Measurements from ENCODE around the gene APIP.
"Not testable (repeated sequence)": the region's sequence is repeated elsewhere in the genome, so short reads cannot be mapped to it uniquely, and the experiment has no call there.

The APIP gene

DNA sequence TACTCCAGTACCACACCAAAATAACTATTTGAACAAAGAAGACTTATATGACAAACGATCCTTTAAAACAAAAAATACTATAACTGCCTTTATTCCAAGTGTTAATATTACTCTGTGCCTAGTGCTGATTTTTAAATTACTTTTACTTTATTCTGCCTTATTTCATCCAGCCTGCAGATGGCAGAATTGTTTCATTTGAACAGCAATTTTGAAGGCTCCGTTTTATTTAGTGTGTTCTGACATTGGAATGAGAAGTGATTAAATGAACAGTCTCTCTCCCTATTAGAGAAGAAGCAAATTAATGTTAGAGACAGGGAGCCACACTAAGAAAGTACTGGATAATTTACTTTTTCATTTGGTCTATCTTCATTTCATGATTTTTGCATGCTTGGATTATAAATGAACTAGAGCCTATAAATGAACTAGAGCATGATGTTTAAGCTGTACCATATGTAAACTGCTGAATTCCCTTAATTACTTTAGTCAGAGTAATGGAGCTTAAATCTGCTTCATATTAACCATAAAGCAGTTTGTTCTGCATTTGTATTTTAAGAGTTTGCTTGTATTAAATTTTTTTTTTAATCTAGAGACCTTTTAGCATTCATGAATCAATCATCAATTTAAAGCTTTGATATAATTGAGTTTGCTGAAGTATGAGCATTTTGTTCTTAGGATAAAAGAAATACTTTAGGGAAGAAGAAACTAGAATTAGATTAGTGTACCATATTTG, 10.1 kb upstream of the APIP start:
- DNase-seq (ENCODE audit: low read depth in 3 of 3) = peak in 1 of 3 experiments; percentile 2

DNA sequence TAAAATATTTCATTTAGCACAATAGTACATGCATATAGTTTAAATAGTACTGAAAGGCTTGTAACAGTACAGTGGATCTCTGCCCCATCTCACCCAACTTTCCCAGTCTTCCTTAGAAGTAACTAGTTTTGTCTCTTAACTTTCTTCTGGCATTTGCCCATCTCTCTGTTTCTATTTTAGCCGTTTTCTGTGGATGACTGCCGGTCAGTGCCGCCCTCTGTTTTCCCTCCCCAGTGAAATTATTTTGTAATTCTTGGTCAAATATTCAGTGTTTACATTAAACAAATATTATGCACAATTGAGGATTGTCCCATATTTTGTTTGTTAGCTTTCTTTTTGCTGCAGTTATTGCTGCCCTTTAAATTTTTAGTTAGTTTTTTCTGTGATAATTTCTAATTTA, 8.5 kb upstream of the APIP start:
- no peak for DNase-seq (ENCODE audit: low read depth in 3 of 3)

DNA sequence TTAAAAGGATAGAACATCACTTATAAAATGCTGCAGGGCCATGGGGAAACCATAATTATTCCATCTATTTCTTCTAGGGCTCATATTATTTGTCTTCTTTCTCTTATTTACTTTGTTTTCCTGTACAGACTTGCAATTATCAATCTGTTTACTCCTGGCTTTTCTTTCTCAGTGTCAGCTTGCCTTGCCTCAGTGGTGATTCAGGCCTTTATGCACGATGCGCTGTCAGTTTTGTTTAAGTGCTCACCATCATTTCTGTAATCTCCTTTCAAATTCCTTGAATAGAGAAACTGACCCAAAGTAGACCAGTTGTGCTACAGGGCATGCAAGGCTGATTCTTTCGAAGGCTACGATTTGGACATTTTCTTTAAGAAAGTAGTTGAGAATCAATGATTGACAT, 5.0 kb upstream of the APIP start:
- DNase-seq (ENCODE audit: low read depth in 3 of 3) = no peak

DNA sequence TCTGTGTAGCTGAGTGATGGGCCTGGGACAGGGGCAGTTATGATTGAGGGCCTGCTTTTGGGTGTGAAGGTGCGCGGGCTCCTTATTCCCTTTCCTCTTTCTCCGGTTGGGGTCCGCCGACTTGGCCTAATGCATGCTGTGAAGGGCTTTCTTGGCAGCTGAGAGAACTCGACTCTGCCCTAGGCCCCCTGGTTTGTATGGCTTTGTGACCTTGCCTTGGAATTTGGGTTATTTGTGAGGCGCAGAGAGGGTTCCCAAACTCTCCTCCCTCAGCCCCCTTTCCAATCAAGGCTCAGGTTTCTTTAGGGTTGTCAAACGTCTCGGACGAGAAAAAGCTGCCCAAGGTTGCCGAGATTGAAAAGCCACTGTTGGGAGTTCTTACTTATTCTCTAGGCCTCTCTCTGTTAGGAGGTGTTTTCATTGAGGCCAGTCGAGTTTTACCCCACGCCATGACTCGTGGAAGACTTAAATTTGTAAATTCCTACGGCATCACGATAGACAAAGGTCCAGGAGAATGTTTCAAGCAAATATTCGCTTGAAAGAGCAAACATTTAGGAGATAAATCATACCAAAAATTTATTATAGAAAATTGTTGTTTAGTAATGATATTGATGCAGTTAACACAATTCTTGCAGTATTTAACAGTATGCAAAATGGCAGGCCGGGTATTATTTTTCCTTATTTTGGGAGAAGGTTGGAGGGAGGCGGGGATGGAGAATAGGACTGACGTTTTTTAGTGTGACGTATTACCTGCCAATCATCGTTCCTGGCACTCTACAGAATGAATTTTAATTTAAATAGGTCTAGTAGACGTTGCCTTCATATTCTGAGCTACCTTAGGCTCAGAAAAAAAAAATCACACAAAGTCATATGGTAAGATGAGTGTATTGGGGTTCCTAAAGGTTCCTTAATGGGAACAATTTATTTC, 928 bp upstream of the APIP start:
- DNase-seq (ENCODE audit: low read depth in 3 of 3) = no peak

DNA sequence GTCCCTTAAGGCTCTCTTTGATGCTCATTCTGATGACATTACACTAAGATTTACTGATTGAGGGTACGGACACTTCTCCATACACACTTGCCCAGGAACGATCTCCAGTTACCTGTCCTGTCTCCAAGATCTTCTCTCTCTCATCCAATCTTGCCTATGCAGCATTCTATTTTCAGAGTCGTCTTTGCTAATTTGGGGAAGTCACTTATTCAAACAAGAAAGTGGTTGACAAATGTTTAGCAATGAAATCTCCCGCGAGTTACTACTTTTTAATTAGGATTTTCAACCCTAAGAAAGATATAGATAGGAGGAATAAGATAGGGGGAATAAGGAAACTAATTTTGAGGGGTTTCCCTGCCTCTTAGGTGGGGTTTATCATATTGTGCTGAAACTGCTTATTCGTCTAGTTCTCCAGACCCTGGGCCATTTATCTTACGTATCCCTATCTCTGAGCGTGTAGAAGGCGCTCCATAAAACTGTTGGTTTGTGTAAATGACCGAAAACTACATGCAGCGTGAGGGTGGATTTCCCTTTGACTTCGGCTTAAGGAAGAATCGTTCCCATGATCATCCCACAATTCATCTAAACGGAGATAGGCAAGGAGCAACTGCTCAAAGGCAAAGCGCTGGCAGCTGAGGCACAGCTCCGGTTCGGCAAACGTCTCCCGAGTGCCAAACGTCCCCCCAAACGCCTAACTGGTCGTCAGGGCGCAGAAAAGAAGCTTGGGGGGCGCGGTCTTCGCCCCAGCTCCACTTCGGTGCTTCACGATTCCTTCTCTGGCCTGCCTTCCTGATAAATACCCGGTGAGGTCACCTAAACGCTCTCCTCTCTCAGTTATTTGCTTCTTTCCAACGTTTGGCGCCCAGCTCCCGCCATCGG, 804 bp downstream of the APIP start:
- DNase-seq (ENCODE audit: low read depth in 3 of 3) = no peak

DNA sequence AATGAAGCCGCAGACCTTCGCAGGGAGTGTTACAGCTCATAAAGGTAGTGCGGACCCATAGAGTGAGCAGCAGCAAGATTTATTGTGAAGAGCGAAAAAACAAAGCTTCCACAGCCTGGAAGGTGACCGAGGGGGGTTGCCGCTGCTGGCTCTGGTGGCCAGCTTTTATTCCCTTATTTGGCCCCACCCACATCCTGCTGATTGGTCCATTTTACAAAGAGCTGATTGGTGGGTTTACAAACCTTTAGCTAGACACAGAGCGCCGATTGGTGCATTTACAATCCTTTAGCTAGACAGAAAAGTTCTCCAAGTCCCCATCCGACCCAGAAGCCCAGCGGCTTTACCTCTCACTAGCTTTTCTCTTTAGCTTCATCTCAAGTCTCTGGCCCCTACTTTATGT, 2.6 kb downstream of the APIP start:
- not testable (repeated sequence) for DNase-seq (ENCODE audit: low read depth in 3 of 3)

DNA sequence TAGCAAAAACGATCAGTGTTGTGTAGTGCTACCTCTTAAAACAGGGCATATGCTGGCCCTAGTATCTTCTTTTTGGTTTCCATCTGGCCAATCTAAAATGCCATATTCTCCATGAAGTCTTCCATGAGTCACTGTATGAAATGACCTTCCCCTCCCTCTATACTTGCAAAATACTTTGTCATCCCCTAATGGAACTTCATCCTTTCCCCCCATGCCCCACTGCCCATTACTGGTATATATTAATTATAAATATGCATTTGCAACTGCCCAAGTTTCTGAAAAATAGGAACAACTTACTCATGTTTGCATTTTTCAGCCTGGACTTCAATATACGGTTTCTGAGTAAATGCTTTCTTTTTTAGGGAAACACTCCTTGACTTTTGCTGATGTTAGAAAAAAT, 4.5 kb downstream of the APIP start:
- no peak for DNase-seq (ENCODE audit: low read depth in 3 of 3)

DNA sequence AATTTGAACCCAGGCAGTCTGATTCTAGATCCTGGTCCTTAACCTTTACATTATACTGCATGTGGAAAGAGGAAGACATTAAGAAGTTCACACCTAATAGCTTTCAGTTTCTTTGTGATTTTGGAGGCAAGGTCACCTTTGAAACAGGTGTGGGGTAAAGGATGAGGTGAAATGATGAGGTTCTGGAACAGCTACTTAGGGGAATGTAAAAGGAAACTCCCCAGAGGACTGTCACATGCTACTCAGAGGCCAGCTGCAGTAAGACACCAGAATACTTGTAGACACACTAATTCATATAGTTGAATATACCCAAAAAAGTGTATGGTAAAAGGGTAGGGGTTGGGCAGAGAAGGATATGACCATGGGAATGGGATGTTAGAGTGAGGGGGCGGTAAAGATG, 5.4 kb downstream of the APIP start:
- no peak for DNase-seq (ENCODE audit: low read depth in 3 of 3)

DNA sequence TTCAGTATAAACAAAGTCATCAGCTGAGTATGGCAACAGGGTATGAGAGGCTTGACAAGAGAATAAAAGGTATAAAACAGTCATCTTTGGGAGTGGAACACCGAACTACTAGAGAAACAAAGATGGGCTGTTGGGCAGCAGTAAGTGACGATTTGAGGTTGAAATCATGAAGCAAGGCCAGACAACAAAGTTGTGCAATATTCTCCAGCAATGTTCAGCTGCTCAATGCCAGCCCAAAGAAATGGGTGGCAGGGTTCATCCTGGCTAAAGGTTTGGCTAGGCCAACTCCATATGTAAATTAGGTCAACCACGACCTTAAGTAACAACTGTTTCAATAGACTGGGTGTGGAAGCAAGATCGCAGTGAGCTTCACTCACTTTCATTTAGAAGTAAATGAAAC, 6.2 kb downstream of the APIP start:
- no peak for DNase-seq (ENCODE audit: low read depth in 3 of 3)

DNA sequence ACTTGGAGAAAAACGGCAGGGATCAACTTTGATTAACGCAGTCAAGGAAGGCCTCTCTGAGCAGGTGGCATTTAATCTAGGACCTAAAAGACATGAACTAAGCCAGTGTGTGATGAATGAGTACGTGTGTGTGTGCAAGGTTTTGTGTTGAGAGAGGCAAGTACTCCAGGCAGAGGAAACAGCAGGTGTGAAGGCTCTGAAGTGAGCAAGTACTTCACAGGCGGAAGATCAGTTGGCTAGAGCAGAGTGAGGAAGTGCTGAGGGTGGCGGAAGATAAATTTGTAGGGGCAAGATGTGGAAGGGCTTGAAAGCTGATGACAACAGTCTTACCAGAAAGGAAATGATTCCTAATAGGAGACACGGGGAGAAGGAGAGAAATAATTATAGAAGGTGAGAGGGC, 6.8 kb downstream of the APIP start:
- DNase-seq (ENCODE audit: low read depth in 3 of 3) = no peak

DNA sequence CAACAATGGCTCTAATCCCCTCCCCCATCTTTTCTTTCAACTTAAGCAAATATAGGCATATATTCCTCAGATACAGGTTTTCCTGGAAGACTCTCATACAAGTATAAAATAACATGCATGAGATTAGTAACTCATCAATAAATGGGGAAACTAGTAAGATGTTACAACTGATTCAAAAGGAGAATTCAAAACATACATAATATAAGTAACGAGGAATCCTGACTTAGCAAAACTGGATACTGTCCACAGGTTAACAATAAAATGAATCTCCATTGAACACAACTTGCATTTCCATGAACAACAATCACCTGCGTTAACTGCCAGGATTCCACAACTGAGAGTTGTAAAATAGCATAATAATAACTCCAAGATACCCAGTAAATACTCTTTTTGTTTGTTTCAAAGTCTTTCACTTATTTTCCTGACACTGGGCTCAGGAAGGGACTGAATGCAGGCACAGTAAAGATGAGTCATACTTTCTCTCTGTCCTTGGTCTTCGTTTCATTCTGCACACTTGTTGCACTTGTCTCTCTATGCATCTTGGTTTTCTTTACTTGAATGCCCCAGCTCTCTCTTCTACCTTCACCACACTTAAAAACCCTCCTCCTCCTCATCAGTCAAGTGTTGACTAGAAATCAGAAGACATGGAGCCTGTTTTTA, 8.1 kb downstream of the APIP start:
- DNase-seq (ENCODE audit: low read depth in 3 of 3) = no peak

DNA sequence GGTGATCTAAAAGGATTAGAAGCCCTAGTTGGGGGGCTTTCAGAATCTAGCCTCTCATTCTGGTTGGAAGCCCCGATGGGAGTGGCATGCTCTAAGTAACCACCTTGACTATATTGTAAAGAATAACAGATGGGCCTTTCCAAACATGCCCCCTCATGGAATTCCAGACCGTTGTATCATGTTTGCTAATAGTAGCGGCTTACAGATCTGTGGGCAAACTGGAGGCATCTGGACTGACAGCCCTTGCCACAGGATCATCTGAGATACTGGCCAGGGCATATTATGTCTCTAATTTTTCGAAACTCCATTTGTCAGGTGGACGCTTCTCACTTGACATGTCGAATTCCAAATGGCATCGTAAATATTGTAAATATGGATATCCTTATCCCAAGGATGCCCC, 10.5 kb downstream of the APIP start:
- DNase-seq (ENCODE audit: low read depth in 3 of 3) = no peak

DNA sequence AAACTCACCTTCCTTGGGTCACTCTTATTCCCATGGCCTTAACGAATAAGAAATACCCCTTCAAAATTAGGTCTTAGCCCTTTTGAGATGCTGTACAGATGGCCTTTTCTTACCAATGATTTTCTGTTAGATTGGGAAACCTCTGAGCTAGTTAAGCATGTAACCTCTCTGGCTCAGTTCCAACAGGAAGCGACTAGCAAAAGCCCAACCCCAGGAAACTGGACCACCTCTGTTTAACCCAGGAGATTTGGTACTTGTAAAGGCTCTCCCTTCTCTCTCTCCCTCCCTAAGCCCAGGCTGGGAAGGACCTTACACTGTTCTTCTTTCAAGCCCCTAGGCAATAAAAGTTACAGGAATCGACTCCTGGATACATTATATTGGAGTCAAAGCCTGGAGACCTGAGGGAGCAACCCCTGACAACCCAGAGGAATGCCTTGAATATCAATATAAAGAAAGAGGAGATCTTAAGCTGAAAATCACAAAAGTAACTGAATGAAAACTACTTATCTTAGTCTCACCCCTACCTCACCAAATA, 11.7 kb downstream of the APIP start:
- no peak for DNase-seq (ENCODE audit: low read depth in 3 of 3)

DNA sequence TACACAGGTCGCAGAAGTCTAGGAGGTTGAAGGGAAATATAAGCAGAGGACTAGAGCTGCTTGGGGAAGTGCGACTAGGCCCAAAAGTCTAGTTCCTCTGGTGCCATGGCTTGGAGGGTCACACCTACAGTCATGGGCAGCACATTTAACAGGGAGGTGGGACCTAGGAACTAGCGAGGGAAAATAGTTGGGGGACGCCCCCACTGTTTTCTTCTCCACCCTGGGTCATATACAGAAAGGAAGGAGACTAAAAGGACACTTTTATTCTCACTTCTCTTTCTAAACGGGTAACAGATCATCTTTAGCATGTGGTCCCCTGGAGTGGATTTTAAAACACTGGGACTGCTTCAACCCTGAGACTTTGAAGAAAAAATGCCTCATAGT, 16.6 kb downstream of the APIP start:
- DNase-seq (ENCODE audit: low read depth in 3 of 3) = no peak

DNA sequence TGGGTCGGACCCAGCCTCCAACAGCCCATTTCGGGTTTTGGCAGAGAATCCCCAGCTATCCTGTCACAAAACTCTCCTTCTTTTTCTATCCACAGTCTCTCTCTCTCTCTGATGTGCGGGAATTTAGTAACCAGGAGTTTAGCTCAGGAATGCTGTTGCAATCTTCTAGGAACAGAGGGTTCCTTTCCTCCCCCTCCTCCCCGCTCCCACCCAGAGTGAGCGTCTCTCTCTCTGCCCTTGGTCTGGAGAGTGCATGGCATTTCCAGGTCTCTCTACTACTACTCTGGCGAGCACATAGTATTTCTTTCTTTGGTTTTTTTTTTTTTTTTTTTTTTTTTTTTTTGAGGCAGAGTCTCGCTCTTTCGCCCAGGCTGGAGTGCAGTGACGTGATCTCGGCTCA, 17.7 kb downstream of the APIP start:
- DNase-seq (ENCODE audit: low read depth in 3 of 3) = no peak

DNA sequence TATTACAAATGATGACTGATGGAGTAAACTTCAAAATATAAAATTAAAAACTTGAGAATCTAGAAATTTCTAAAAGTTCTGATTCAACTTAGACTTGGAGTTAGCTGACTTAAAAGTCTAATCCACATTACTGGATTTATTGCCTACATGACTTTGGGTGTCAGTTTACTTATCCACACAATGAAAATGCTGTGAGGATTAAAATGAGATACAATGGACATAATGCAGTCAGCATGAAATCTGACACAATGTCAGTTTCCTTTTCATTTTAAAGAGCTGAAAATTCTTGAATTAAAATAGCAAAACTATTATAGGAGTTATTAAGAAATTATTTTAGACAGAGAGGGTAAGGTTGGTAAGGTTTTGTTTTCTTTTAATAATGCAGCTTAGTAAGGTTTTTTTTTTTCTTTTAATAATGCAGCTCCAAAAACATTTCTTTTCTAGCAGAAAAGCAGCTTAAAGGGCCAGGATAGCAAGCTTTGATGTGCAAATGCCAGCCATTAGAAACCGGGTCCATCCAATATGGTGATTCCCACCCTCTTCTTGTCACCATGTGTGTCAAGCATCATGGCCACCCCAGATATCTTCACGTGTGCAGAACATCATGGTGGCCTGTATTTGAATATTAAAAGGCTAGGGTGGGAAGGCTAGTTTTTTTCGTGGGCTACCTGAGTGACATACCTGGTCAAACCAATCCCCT, 18.9 kb downstream of the APIP start:
- DNase-seq (ENCODE audit: low read depth in 3 of 3) = no peak

DNA sequence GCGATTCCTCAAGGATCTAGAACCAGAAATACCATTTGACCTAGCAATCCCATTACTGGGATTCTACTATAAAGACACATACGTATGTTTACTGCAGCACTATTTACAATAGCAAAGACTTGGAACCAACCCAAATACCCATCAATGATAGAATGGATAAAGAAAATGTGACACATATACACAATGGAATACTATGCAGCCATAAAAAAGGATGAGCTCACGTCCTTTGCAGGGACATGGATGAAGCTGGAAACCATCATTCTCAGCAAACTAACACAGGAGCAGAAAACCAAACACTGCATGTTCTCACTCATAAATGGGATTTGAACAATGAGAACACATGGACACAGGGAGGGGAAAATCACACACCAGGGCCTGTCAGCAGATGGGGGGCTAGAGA, 20.0 kb downstream of the APIP start:
- not testable (repeated sequence) for DNase-seq (ENCODE audit: low read depth in 3 of 3)

DNA sequence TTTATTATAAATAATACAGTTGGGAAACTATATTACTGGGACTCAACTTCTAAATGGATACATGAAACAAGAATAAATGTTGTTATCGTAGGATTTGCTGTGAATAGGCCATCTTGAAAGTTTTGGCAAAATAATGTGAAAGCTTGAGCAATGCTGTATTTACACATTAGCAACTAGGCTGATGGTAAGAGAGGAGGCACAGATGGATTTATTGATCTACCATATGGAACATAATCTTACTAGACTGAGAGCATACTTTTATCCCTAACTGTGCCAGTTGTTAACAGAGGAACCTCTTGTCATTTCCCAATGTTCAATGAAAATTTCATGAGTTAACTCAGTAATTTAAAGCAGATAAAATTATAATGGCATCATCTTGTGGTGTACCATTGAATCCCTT, 22.8 kb downstream of the APIP start:
- no peak for DNase-seq (ENCODE audit: low read depth in 3 of 3)

DNA sequence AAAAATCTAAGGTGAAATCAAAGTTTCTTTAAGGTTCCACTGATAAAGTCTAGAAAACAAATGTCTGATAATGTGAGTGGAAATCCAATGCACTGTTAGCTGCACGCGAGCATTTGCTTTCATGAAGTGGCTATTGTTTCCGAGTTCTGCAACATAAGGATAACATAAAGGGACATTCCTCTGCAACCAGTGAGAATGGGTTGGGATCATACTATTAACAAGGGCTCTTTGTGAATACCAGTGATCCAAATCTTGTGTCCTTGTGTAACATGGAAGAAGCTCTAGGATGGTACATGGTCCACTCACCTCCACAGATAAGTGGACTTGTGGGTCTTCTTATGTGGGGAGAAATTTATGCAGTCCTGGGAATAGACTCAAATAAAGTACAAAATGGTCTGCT, 24.6 kb downstream of the APIP start:
- DNase-seq (ENCODE audit: low read depth in 3 of 3) = no peak

DNA sequence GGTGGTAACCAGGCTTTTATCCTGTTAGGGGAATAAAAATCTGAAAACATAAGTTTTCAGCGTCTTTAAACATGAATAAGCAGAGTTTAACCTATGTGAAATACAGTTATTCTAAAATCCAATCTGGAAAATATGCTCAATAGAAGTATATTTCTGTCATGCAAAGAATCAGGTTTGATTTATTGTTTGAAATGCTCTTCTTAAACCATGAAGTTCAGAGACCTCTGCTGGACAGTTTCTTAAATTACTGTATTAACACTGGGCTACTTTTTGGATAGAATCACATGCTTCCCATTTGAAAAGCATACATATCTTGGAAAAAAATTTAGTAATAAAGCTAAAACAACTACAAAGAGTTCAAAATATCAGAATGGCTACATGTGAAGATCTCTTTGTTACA, 25.4 kb downstream of the APIP start:
- no peak for DNase-seq (ENCODE audit: low read depth in 3 of 3)

DNA sequence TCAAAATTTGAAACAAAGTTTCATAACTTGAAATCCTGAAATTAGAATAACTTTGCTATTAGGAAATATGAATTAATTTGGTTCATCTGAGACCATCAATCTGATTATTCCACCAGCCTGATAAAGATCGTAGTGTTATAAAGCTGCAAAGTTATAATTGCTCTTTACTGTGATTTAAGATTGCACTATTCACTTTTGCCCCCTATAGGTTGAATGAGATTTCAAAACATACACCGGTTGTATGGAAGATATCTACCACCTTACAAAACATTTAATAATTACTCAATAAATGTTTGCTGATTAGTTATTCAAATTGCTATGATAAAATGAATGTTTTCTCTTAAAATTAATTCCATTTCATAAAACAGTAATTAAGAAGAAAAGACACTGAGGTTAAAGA, 26.1 kb downstream of the APIP start:
- no peak for DNase-seq (ENCODE audit: low read depth in 3 of 3)

All from stimulated activated CD4-positive, alpha-beta T cell treated with anti-CD3 and anti-CD28 coated beads, TNF-alpha, amount 100 ng/mL, for 4 hours (primary cell).